Naive B cell (primary cell): ENCODE results near the gene WDR27. TPM values are rescaled to one million over a fixed set of nuclear protein-coding genes. Genes with fewer than 3 reads are reported as not detected.

ENCODE experiments used
- polyA plus RNA-seq, 6 donors: library from polyadenylated mRNA; unstranded; fragments of 300-500 nt; fragmentation: Illumina TruSeq; gene quantifications; one replicate each; pipeline ENCODE4 v1.2.3, GENCODE V29; 2021; ENCODE audit warnings: low read depth in 6 of 6

Gene WDR27
- polyA plus RNA-seq, 6 donors from 2014 or later, result 9.9 to 17.8 (median 15.2) TPM

Other genes with a start within 250 kb of the WDR27 start
- 10 to 100 TPM in 2 of 6 donors, 1 to 10 TPM in 4; 8.2 to 12.1 (median 9.2) TPM for gene C6orf120, start 97 bp upstream of the WDR27 start, polyA plus RNA-seq
- gene PHF10, start 22.5 kb upstream of the WDR27 start, polyA plus RNA-seq, result 10 to 100 TPM; 12.9 to 22.9 (median 17.6) TPM
- gene DYNLT2, start 49.5 kb upstream of the WDR27 start, polyA plus RNA-seq, result under 1 TPM in 5 of 6 donors, not detected in 1; 0.56 to 0.98 (median 0.57) TPM
- gene ERMARD, start 49.6 kb upstream of the WDR27 start, polyA plus RNA-seq, result 10 to 100 TPM in 4 of 6 donors, 1 to 10 TPM in 2; 8.2 to 19.4 (median 12.9) TPM